Measurements from ENCODE around the gene TSBP1. TPM values are rescaled to one million over a fixed set of nuclear protein-coding genes. Genes with fewer than 3 reads are reported as not detected.

TSBP1 gene
- total and polyA plus RNA-seq, 9 of the 15 experiments (the other 6 are each of a cell fraction or from before 2014, with no cell fraction given): not detected

DNA sequence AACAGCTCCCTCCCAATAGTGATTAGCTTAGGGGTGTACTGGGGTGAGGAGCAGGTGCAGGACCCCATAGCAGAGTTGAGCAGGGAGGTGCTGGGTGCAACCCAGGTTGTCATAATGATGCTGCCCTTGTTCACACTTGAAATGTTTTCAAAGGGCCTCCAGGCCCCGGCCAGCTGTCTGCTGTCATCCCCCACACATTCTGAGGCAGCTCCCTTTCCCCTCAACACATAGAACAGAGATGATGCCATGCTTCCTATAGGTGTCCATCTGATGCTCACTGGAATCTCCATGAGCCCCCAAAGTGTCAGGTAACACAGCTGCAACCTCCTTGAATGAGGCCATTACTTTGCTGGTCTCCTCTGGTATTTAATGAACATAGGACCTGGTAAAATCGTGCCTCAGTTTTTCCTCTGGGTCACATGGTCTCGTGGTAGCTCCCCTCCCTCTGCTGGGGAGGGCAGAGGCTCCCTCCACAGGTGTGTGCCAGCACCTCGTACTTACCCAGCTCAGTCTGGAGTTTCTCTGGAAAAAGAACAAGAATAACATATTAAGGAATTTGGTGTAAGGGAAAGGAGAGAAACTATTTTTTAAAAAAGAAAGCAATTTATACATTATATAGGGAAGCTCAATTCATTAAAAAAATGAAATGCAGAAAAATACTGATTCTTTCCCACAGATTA is 29.7 kb upstream of the TSBP1 start:
- 0% methylated on average over 4 of the region's 4 CpGs for WGBS (ENCODE audit: insufficient coverage, low coverage, missing lambda C conversion rate)
- FAIRE-seq: no peak
- H3K27ac ChIP-seq (ENCODE audit: extremely low read depth, low read depth, low read length): no peak overlapping the region
- no peaks in the 10 kb centered on the region for H3K79me2 ChIP-seq (ENCODE audit: control insufficient read depth, insufficient read depth, low read length)
- ChIA-PET CTCF (ENCODE audit: low intra/inter-chr PET ratio) (no interaction called here), POLR2A (interaction anchor here (1.1 to 1.3 kb wide), 2 partner anchors 9 to 13 kb away, joined by 3 to 5 read pairs; no protein-coding TSS in a partner anchor)
- DNase-seq (ENCODE audit: extremely low read depth in 1 of 4, low spot score in 3 of 4): no peak
- no peaks in the 10 kb centered on the region for H3K4me1 ChIP-seq (replicated peaks in 1 of 2; ENCODE audit: control insufficient read depth in 2 of 2, insufficient read depth in 2 of 2, low read length in 2 of 2)
- H4K20me1 ChIP-seq (replicated peaks; ENCODE audit: control insufficient read depth, insufficient read depth, low read length): no peaks in the 10 kb centered on the region
- no peak overlapping the region for H3K4me3 ChIP-seq
- TF ChIP-seq, protein P1, sequence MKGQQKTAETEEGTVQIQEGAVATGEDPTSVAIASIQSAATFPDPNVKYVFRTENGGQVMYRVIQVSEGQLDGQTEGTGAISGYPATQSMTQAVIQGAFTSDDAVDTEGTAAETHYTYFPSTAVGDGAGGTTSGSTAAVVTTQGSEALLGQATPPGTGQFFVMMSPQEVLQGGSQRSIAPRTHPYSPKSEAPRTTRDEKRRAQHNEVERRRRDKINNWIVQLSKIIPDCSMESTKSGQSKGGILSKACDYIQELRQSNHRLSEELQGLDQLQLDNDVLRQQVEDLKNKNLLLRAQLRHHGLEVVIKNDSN (CRISPR knock-in tag; IDR thresholded peaks at IDR 0.05): no peak
- TF ChIP-seq, protein P2, sequence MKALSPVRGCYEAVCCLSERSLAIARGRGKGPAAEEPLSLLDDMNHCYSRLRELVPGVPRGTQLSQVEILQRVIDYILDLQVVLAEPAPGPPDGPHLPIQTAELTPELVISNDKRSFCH (CRISPR knock-in tag; IDR thresholded peaks at IDR 0.05): no peak
- TF ChIP-seq, protein P2 (tag; IDR thresholded peaks at IDR 0.05): no peak
- TF ChIP-seq ZNF239 (CRISPR knock-in tag; IDR thresholded peaks at IDR 0.05): no peak
- TF ChIP-seq, protein P3, sequence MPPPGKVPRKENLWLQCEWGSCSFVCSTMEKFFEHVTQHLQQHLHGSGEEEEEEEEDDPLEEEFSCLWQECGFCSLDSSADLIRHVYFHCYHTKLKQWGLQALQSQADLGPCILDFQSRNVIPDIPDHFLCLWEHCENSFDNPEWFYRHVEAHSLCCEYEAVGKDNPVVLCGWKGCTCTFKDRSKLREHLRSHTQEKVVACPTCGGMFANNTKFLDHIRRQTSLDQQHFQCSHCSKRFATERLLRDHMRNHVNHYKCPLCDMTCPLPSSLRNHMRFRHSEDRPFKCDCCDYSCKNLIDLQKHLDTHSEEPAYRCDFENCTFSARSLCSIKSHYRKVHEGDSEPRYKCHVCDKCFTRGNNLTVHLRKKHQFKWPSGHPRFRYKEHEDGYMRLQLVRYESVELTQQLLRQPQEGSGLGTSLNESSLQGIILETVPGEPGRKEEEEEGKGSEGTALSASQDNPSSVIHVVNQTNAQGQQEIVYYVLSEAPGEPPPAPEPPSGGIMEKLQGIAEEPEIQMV (tag; conservative IDR thresholded peaks at IDR 0.05; ENCODE audit: low read depth): no peak
- no peak for TF ChIP-seq FOXA3 (CRISPR knock-in tag; conservative IDR thresholded peaks at IDR 0.05 in 1 of 2, IDR thresholded peaks at IDR 0.05 in 1 of 2)
- TF ChIP-seq, protein P4, sequence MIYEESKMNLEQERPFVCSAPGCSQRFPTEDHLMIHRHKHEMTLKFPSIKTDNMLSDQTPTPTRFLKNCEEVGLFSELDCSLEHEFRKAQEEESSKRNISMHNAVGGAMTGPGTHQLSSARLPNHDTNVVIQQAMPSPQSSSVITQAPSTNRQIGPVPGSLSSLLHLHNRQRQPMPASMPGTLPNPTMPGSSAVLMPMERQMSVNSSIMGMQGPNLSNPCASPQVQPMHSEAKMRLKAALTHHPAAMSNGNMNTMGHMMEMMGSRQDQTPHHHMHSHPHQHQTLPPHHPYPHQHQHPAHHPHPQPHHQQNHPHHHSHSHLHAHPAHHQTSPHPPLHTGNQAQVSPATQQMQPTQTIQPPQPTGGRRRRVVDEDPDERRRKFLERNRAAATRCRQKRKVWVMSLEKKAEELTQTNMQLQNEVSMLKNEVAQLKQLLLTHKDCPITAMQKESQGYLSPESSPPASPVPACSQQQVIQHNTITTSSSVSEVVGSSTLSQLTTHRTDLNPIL (CRISPR knock-in tag; IDR thresholded peaks at IDR 0.05): no peak
- ATAC-seq: no peak
- H3K4me2 ChIP-seq (ENCODE audit: insufficient read depth, low read length): no peak overlapping the region
- intact Hi-C loops (cut with micrococcal nuclease) (no loop called here), in situ Hi-C loops (cut with MboI) (no loop called here)
- no peak overlapping the region for H3K9ac ChIP-seq (ENCODE audit: insufficient read depth in 1 of 2, low read depth in 2 of 2, low read length in 2 of 2)
- H2AFZ ChIP-seq (ENCODE audit: low read depth, low read length): no peak overlapping the region
- H3K36me3 ChIP-seq (ENCODE audit: control insufficient read depth, insufficient read depth, low read length): no peaks in the 10 kb centered on the region
- H3K9me3 ChIP-seq (replicated peaks; ENCODE audit: control insufficient read depth, insufficient read depth, low read depth, low read length): no peaks in the 10 kb centered on the region
- H3K27me3 ChIP-seq (ENCODE audit: control insufficient read depth in 2 of 2, insufficient read depth in 2 of 2, low read length in 2 of 2): peaks cover 3 to 21% of the 10 kb centered on the region in 2 experiments; a peak in 4 of 5 replicates
- BruUV-seq (replicated peaks): no TSS peak
- no peaks in the 10 kb centered on the region for H3K9me1 ChIP-seq (ENCODE audit: control insufficient read depth, insufficient read depth, low read length)

Data from K562 (cell line).